GM18511 (cell line): ENCODE results near the gene ATG5.

Experiments used
- ATAC-seq: cut with Tn5 transposase; IDR thresholded peaks from one replicate; pipeline ENCODE4 v1.9.1; 2021; ENCODE audit warnings: mild to moderate bottlenecking, moderate library complexity; ENCODE audit not compliant: unreplicated experiment

The ATG5 gene

DNA sequence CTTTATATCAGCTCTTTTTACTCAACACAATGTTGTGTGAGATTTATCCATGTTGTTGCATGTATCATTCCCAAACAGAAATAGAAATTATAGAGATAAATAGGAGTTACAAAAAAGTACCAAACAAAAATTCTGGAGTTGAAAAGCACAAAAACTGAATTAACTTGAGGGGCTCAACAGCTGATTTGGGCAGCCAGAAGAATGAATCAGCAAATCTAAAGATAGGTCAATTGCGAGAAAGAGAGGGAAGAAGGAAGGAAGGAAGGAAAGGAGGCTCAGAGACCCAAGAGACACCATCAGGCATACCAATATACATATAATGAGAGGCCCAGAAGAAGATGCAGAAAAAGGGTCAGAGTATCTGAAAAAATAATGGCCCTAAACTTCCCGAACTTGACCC lies 98.9 kb downstream of the ATG5 start:
- no peak for ATAC-seq

DNA sequence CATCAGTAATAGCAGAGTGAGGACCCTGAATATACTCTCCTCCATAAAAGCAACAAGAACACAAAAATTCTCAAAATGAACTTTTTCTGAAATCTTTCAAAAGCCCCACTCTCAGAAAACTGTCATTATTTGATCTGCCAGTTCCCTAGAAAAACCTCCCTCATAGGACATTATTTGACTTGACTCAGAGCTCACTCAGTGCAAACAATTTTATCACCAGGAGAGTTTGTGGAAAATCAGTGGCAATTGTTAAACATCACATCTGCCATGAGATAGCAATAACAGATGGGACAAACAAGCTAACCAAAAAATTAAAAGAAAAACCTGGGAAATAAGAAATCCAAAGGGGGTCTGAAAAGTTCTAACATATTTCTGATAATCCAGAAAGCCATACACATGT lies 100.0 kb downstream of the ATG5 start:
- ATAC-seq = no peak

DNA sequence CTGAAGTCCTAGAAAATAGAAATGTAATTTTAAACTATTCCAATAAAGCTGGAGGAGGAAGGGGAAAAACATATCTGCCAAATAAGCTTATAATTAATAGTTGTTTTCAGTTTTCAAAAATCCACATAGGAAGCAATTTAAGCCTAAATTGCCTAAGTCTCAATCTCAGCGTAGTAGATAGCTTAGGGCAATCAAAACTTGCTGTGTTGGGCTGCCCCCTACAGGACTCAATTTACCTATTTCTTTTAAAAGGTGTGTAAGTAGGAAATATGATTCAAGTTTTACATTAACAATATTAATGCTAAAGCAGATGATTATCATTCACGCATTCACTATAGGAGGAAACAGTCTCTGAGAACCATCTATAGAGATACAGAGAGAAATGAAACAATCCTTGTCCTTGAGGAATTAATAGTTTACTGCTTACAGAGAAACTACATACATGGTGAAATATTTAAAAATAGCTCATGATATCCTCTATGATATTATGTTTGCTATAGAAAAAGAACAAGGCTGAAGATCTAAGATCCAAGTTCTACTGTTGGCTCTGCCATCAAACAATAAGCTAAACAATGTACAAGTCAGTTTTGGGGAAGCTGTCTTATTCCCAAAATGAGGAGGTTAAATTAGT lies 102.1 kb downstream of the ATG5 start:
- peak; percentile 52 for ATAC-seq

DNA sequence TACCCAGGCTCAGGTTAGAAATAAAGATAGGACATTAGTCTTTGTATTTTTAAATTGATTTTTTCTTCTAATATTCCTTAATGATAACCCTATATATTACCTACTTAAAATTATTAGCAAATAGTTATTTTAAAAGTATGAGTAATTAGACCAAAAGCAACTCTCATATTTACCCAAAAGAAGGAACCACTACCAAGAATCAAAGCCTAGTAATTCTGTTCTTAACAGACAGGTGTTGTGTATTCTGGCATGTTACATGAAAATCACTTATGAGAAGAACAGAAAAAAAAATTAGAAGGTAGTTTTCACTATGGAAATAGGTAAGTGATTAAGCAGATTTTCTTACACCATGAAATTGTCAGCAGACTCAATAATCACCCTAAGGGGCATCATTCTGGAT lies 105.1 kb downstream of the ATG5 start:
- peak; percentile 74 for ATAC-seq

DNA sequence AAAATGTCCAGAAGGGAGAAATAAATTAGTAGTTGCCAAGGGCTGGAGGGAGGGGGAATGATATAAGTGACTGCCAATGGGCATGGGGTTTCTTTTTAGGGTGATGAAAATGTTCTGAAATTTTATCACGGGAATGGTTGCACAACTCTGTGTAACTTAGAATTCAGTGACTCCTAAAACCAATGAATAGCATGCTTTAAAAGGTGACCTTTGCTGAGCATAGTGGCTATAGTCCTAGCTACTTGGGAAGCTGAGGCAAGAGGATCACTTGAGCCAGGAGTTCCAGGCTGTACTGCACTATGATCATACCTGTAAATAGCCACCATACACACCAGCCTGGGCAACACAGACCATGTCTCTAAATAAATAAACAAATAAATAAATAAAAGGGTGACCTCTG lies 109.0 kb downstream of the ATG5 start:
- ATAC-seq = no peak

DNA sequence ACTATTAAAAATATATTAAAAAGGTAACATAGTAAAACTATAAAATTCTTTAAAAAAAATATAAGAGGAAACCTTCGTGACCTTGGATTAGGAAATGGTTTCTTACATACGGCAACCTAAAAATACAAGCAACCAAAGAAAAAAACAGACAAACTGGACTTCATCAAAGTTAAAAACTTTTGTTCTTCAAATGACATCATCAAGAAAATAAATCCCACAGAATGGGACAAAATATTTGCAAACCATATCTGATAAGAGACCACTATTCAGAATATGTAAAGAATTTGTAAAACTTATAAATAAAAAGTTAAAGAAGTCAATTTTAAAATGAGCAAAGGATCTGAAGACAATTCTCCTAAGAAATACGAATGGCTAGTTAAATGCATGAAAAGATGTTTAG lies 110.0 kb downstream of the ATG5 start:
- ATAC-seq = no peak

DNA sequence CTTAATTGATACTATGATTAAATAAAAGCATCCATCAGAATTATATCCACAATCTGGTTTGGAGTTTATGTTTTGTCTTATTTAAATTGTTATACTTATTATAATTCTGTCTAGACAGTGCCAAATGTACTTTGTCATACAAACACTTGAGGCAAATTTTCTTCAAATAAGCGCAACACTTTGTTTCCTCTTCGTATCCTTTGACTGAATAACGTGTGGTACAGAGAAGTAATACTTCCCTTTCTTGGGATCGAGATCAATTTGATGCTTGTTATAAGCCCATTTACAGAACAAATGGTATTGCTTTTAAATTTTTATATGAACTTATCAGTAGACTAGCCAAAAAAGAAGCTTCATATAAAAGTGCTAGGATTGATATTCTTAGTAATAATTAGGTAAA lies 111.0 kb downstream of the ATG5 start:
- no peak for ATAC-seq

DNA sequence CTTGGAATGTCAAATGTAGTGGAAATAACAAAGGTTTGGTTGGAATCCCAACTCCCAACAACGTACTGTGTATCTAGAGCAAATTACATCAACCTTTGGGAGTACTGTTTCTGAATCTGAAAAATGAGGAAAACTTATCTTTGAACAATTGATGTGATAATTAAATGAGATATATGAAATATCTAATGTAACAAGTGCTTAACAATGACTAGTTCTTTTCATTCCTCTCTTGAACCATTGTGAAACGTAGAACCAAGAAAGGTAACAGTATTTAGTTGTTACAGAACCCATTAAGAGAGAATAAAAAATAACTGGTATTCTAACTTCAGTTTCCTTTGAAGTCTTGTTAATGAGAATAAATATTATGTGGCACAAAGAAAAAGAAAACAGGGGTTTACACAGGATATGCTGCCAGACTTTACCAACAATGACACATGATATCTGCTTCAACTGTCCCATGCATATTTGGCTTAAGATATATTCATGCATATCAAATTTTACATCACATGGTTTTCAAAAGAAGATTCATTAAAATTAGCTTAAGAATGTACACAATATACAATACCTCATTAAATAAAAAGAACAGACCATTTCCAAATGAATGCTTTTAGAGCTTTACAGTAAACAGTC lies 111.8 kb downstream of the ATG5 start:
- ATAC-seq = no peak

DNA sequence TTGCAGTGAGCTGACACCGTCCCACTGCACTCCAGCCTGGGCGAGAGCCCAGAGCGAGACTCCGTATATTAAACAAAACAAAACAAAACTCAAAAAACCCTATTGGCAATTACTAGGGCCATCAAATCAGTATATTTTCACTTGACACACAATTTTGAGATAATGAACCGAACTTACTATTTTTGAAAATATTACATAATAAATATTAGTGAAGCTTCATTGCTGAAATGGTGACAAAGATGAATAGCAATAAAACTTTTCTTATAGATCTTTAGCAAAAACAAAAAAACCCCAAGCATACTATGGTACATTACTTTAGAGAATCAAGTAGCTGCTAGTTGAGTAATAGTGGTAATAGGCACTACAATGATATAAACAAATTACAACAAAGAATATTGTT lies 113.0 kb downstream of the ATG5 start:
- ATAC-seq = no peak

DNA sequence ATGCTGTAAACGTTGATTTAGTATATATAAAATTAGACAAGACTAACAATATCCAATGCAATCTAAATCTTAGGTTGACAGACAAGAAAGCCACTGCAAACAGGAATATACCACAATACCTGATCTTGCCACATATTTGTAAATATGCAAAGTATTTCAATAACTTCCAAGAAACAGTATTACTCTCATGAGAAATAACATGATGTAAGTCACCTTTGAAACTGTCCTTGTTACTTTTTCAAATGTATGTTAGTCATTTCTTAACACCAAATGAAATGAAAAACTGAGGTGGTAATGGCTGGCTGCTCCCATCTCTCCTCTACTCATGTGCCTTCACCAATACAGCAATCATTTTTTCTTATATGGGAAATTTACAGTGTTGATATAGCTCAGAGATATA lies 118.7 kb downstream of the ATG5 start:
- peak; percentile 78 for ATAC-seq

DNA sequence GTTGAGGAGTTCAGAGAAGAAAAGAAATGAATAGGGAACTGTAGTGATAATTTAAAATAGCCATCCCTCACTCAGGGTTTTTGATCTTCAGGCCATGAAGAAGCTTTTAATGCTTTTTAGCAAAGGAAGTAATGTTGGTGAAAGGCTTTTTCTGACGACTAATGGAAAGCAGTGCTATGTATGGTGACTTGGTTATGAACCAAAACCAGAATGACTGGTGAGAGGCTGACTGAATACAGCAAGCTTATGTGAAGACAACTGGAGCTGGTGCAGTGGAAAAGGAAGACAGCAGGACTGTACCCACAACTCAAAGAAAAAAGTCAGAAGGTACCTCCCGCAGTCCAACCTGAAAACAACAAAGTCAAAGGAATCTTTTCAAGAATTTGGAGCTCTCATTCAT lies 120.6 kb downstream of the ATG5 start:
- no peak for ATAC-seq

DNA sequence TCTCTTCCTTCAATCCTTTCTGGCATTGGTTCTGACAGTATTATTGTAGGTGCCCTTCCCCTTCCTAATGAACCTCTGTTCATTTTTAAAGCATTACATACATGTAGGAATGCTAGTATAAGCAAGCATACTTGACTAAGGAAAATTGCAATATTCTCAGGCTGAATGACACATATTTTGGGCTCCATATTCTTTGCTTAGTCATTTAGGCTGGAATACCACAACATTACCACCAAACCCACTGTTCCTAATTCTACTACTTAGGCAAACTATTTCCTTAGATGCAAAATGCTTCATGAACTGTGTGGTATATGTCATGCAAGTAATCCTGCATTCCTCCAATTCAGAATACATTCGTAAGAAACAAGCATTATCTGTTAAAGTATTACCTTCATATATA lies 125.6 kb downstream of the ATG5 start:
- ATAC-seq = no peak

DNA sequence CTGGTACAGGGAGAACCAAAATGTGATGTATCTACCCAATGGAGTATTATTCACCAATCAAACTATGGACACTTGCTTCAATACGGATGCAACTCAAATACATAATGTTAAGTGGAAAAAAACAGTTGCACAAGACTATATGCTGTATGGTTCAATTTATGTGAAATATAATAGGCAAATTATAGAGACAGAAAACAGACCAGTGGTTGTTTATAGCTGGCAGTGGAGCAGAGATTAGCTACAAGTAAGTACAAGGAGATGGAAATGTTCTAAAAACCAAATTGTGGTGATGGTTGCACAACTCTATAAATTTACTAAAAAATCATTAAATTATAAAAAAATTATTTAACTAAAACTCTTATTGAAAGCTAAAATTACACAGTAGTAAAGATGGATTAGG lies 126.2 kb downstream of the ATG5 start:
- ATAC-seq = no peak

DNA sequence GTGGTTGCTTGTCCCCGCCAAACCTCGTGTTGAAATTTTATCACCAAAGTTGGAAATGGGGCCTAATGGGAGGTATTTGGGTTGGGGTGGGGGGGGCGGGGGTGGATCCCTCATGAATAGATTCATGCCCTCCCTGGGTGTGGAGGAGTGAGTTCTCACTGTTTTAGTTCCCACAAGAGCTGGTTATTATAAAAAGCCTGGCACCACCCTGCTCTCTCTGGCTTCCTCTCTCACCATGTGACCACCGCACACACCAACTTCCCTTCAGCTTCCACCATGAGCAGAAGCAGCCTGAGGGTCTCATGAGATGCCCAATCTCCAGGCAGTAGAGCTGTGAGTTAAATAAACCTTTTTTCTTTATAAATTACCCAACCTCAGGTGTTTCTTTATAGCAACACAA lies 128.1 kb downstream of the ATG5 start:
- ATAC-seq = no peak

DNA sequence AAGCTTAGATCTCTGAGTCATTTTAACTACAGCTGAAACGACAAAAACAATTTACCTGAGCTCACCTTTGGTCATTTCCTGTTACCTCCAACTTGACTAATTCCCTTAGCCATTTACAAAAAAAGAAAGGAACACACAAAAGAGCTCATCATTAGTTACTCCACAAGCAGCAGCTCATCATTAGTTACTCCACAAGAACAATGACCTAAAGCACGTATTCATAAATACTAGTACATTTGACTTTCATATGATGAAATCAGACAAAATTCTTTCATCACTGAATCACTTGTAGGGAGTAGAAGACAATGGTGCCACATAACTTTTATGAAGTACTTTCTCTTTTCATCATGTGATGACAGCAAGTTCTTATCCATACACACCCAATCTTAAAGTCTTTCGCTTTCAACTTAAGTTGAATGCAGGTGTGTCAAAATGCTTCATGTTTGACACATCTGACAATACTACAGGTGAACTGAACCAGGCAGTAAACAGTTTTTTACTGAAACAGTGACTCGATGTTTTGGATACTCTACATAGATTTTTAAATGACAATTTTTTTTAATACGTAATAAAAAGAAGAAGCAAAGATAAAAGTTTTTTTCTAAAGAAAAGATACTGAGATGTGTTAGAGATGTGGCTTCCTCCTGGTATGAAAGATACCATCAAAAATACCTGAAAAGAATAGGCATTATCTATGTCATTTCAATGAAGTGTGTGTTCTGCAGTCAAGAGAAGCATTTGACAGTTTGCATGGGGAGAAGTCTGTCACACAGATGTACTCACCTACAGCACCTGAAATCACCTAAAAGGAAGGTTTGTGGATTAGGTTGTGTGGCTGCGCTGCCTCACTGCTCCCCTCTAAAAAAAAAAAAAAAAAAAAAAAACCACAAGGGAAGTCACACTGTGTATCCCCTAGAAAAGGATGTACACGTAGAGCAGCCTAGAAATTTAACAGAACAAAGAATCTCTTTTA lies 130.3 kb downstream of the ATG5 start:
- peak; percentile 70 for ATAC-seq

DNA sequence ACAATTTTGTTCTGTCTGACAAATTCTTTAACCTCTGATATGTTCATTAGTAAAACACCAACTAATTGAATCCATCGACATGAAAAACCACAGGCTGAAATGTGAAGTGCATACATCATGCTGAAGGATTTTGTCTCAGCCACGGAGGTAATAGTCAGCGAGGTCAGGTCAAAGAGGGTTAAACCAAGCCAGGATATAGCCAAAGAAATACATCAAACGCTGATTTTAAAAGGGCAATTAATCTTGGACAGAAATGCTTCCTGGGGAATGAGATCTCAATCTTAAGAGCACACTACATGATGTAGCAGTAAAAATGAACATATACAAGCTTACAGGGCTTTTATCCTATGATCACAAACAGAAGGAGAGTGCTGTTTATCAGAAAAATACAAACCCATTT lies 132.7 kb downstream of the ATG5 start:
- ATAC-seq = no peak

DNA sequence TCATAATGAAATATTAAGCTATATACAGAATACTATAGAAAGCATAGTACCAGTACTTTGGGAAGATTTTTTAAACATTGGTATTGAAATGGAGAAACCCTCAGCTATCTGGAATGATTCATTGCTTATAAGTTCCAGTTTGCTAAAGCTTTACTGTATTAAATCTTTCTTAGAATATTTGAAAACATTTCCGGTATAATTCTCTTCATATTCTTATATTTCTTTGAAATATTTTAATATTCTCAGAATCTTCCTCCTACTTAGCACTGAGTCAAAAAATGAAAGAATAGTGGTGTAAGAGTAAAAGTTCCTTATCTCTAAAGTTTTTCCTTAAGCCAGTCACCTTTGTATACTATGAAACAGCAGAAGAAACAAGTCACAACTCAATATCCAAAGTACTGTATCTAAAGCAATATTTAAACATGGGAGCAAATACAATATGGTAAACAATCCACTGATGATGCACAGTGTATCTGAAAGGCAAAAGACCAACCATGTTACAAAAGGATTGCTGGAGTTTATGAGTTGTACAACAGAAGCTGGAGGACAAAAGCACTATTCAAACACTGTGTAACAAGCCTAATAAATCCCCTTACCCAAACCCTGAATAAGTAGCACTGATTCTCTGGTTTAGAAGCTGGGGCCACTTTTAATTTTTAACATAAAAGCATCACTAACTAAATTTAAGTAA lies 137.3 kb downstream of the ATG5 start:
- no peak for ATAC-seq

DNA sequence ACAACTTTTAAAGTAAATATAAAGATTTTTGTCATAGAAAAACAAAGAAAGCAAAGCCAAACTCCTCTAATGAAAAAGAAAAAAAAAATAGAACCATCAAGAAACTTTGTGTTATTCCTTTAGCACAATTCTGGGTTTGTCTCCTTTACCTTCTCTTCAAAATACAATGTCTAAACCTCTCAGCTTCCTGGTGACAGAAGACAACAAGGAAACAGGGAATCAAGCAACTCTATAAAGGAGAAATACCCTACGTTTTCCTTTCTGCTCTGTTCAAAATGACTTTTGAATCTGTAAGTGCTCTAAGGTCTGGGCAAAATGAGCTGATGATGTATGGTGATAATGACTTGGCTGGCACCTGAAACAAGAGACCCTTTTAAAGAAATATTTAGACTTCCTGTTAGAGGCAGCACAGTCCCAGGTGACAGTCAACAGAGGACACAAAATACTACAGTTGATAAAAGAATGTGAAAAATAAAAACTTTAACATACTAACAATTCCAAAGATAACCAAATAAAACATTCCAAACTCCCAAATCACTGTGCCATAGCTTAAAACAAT lies 138.1 kb downstream of the ATG5 start:
- ATAC-seq = no peak

DNA sequence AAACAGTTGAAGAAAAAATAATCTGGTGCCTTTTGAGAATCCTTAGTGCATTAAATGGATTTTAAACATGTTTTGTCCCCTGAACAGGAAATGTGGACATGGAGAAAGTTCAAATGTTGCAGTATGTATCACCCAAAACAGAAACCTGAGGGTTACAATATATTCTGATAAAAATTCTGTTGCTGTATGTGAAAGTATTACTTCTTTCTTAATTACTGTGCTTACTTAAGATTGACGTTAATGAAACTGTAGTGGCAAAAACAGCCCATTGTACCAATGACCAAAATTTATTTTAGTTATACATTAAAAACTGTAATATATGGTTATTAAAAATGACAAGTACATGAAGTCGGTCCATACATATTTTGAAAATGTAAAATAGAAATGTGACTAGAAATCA lies 138.8 kb downstream of the ATG5 start:
- ATAC-seq = no peak

DNA sequence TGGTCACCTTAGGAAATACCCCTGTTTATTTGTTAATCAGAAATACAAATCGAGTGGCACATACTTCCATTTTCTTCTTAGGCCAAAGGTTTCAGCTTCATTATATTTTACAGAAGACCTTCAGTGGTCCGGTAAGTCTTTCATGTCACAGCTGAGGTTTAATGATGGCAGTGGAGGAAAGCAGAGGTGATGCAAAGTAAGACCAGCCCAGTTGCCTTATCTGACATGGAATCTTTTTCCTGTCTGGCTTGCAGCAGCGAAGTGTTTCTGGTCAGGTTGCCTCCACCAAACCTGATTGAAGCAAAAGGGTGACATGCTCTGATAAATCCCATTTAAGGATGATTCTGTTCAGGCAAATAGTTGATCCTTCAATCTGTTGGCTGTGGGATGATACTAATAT lies 139.4 kb downstream of the ATG5 start:
- ATAC-seq = no peak

DNA sequence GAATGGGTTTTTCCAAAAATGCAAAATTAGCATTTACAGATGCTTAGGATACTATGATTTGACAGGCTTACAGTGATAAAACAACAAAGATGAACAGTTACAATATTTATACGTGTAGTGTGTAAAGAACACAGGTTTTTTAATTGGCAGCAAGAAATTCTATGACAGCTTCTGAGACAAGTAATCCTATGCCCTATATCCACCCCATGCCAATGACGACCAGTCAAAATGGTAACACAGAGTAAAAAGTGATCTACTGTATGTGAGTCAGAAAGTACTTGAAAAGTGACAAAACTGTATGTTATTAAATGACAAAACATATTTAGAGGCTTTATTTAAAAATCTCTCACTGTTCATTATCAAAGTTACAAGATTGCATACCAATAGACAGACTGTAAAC lies 139.9 kb downstream of the ATG5 start:
- no peak for ATAC-seq
